IPS DF 6.9 (cell line): ENCODE measurements around the gene INPP5A.

ENCODE experiments used
- DNase-seq: peaks from one replicate; pipeline ENCODE4 v3.0.0-alpha.2; 2013; ENCODE audit warnings: low read depth, low spot score
- H3K27ac ChIP-seq: one replicate; pipeline ENCODE4 v1.5.1; 2013; ENCODE audit warnings: low read length, control low read depth
- H3K27me3 ChIP-seq: 2 replicates; pipeline ENCODE4 v1.6.1; 2013; ENCODE audit warnings: mild to moderate bottlenecking, low read length; ENCODE audit not compliant: control insufficient read depth, insufficient read depth
- H3K36me3 ChIP-seq: 2 replicates; pipeline ENCODE4 v1.6.1; 2013; ENCODE audit warnings: low read length; ENCODE audit not compliant: control insufficient read depth, insufficient read depth
- H3K4me1 ChIP-seq: 2 replicates; pipeline ENCODE4 v1.6.1; 2013; ENCODE audit warnings: low read length; ENCODE audit not compliant: control insufficient read depth, insufficient read depth
- H3K4me3 ChIP-seq: 2 replicates; pipeline ENCODE4 v1.5.1; 2013; ENCODE audit warnings: mild to moderate bottlenecking, low read length
- H3K9me3 ChIP-seq: 2 replicates; pipeline ENCODE4 v1.6.1; 2013; ENCODE audit warnings: low read length, inconsistent platforms; ENCODE audit not compliant: control insufficient read depth, insufficient read depth
- WGBS: extraction: QIAGEN DNeasy Blood & Tissue Kit; methylation state at CpG from one replicate; pipeline ENCODE4 v1.1.7; 2013; ENCODE audit warnings: mixed read lengths, missing lambda C conversion rate; ENCODE audit not compliant: insufficient read length, insufficient coverage; 5-methylcytosine and 5-hydroxymethylcytosine counted together

Gene INPP5A

DNA sequence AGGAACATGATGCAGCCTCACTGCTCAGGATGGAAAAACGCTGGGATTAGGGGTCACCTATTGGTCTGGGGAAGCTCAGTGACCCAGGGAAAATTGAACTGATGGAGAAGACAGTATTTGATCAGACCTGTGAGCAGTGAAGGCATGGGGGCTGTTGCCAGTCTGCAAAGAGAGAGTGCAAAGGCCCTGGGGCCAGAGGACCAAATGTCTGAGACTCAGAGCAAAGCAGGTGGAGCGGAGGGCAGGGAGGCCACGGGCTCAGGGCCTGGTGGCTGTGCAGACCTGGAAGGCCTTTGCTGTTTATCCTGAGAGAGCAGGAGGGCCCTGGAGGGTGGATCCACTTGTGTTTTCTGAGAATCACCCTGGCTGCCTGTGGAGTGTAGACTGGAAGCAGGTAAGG lies 67.1 kb downstream of the INPP5A start:
- Histone ChIP-seq H3K4me1 (no peaks in the 10 kb centered on the region; the same call in 1 of the 2 replicates), H3K27ac (no peak overlapping the region), H3K4me3 (no peak overlapping the region), H3K27me3 (no peaks in the 10 kb centered on the region), H3K9me3 (no peaks in the 10 kb centered on the region; the same call in 1 of the 2 replicates), H3K36me3 (no peaks in the 10 kb centered on the region)
- no CpG with 5 or more reads among the region's 3 CpGs for WGBS
- DNase-seq = no peak

DNA sequence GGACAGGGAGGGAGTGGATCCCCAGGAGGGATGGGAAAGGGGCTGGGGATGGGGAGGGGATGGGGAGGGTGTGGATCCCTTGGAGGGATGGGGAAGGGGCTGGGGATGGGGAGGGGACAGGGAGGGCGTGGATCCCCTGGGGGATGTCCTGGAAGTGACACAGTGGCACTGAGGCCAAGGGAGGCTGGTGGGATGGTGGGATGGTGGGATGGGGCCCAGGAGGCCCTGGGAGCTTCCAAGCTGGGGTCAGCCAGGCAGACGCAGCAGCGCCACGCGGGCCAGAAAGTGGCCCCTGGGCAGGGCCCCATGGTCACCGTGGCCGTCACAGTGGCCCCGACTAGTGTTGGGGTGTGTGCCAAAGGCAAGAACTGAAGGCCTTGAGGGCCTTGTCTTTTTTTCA lies 67.8 kb downstream of the INPP5A start:
- Histone ChIP-seq H3K4me3 (no peak overlapping the region), H3K4me1 (no peaks in the 10 kb centered on the region; the same call in 1 of the 2 replicates), H3K36me3 (no peaks in the 10 kb centered on the region), H3K27me3 (no peaks in the 10 kb centered on the region), H3K27ac (no peak overlapping the region), H3K9me3 (no peaks in the 10 kb centered on the region; the same call in 1 of the 2 replicates)
- DNase-seq = no peak
- WGBS = no CpG with 5 or more reads among the region's 8 CpGs

DNA sequence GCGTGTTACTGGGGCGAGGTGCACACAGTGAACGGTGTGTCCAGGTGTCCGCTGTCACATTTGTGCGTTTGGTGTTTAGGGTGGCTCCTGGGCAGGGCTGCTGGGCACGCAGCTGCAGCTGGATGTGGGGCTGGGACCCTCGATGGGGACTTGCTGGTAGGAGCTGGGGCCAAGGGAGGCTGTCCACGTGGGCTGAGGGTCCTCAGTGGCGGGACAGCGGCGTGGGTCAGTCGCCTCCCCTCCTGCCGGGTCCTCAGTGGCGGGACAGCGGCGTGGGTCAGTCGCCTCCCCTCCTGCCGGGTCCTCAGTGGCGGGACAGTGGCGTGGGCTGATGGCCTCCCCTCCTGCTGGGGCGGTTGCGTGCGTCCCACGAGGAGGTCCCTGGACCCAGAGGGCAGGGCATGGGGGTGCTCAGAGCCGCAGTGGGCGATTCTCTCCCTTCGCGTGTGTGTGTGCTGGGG lies 68.5 kb downstream of the INPP5A start:
- Histone ChIP-seq H3K36me3 (no peaks in the 10 kb centered on the region), H3K9me3 (no peaks in the 10 kb centered on the region; the same call in 1 of the 2 replicates), H3K4me3 (no peak overlapping the region), H3K27me3 (no peaks in the 10 kb centered on the region), H3K27ac (no peak overlapping the region), H3K4me1 (no peaks in the 10 kb centered on the region; the same call in 1 of the 2 replicates)
- WGBS = no CpG with 5 or more reads among the region's 28 CpGs
- no peak for DNase-seq

GRCh38 chr10:132606536-132607316 lies 69.1 kb downstream of the INPP5A start:
- Histone ChIP-seq H3K27ac (no peak overlapping the region), H3K4me3 (no peak overlapping the region), H3K9me3 (no peaks in the 10 kb centered on the region; the same call in 1 of the 2 replicates), H3K27me3 (no peaks in the 10 kb centered on the region), H3K4me1 (no peaks in the 10 kb centered on the region; the same call in 1 of the 2 replicates), H3K36me3 (no peaks in the 10 kb centered on the region)
- no peak for DNase-seq
- WGBS = no CpG with 5 or more reads among the region's 40 CpGs

- no CpG with 5 or more reads among the region's 20 CpGs for WGBS
Observed at GRCh38 chr10:132607491-132607890, 69.9 kb downstream of the INPP5A start.

GRCh38 chr10:132607961-132608495 lies 70.4 kb downstream of the INPP5A start:
- no peaks in the 10 kb centered on the region for H3K9me3 ChIP-seq
- no CpG with 5 or more reads among the region's 25 CpGs for WGBS
- H3K36me3 ChIP-seq = no peaks in the 10 kb centered on the region
- no peak overlapping the region for H3K4me3 ChIP-seq
- no peak for DNase-seq
- H3K4me1 ChIP-seq = no peaks in the 10 kb centered on the region; the same call in 1 of the 2 replicates
- H3K27me3 ChIP-seq = no peaks in the 10 kb centered on the region
- H3K27ac ChIP-seq = no peak overlapping the region

More at GRCh38 chr10:132607491-132607890, 69.9 kb downstream of the INPP5A start:
- Histone ChIP-seq H3K36me3 (no peaks in the 10 kb centered on the region), H3K4me1 (no peaks in the 10 kb centered on the region; the same call in 1 of the 2 replicates), H3K27me3 (no peaks in the 10 kb centered on the region), H3K27ac (no peak overlapping the region), H3K9me3 (no peaks in the 10 kb centered on the region; the same call in 1 of the 2 replicates), H3K4me3 (no peak overlapping the region)
- no peak for DNase-seq

- no peaks in the 10 kb centered on the region for H3K27me3 ChIP-seq
- no peak overlapping the region for H3K27ac ChIP-seq
- no peak overlapping the region for H3K4me3 ChIP-seq
- no CpG with 5 or more reads among the region's 18 CpGs for WGBS
- H3K9me3 ChIP-seq = no peaks in the 10 kb centered on the region
- H3K4me1 ChIP-seq = no peaks in the 10 kb centered on the region; the same call in 1 of the 2 replicates
- DNase-seq = no peak
- no peaks in the 10 kb centered on the region for H3K36me3 ChIP-seq
Observed at GRCh38 chr10:132608511-132609195, 71.1 kb downstream of the INPP5A start.

GRCh38 chr10:132609211-132609610 lies 71.6 kb downstream of the INPP5A start:
- H3K36me3 ChIP-seq = no peaks in the 10 kb centered on the region
- no peak overlapping the region for H3K4me3 ChIP-seq
- no peaks in the 10 kb centered on the region; the same call in 1 of the 2 replicates for H3K4me1 ChIP-seq
- H3K27ac ChIP-seq = no peak overlapping the region
- WGBS = no CpG with 5 or more reads among the region's 14 CpGs
- no peaks in the 10 kb centered on the region for H3K9me3 ChIP-seq
- no peak for DNase-seq
- H3K27me3 ChIP-seq = no peaks in the 10 kb centered on the region

DNA sequence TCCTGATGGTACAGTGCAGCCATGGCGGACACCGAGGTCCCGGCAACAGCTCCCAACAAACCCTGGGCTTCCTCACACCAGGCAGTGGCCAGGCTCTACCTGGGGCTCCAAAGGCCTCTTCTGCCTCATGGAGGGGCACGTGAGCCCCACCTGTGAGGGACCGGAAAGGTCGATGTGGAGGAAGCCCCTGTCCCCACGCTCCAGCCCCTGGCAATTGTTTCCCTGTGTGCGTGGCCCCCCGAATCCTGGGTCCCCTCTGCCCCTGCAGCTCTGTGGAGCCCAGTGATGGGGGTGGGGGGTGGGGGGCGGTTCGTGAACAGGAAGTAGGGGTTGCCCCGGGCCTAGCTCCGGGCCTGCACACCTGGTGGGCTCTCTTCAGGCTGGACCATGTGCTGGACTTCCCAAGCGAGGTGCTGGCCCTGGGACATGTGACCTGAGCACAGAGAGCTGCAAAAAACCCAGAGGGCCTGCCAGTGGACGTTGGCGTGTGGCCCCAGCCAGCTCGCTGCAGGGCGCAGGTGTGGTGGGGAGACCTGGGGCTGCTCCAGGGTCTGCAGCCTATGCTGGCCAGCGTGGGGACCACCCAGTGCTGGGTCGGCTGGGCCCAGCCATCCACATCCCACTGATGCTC lies 72.6 kb downstream of the INPP5A start:
- H3K27ac ChIP-seq = no peak overlapping the region
- no peaks in the 10 kb centered on the region for H3K9me3 ChIP-seq
- H3K4me1 ChIP-seq = no peaks in the 10 kb centered on the region; the same call in 1 of the 2 replicates
- DNase-seq = no peak
- no peaks in the 10 kb centered on the region for H3K27me3 ChIP-seq
- no peak overlapping the region for H3K4me3 ChIP-seq
- H3K36me3 ChIP-seq = no peaks in the 10 kb centered on the region
- no CpG with 5 or more reads among the region's 20 CpGs for WGBS
